H9 (cell line): ENCODE data around the gene ADAM22. TPM values are rescaled to one million over a fixed set of nuclear protein-coding genes. Genes with fewer than 3 reads are reported as not detected.
A peak's percentile ranks its signal among the peaks of the same experiment; 100 is the strongest.

Source experiments
- DNase-seq: peaks from one replicate; pipeline ENCODE4 v3.0.0-alpha.2; 2017
- H2AFZ ChIP-seq: one replicate; pipeline ENCODE4 v1.6.1; 2013; ENCODE audit warnings: mild to moderate bottlenecking, low read length, control low read depth, moderate library complexity
- H2AK5ac ChIP-seq: 2 replicates; pipeline ENCODE4 v1.6.1; 2013; ENCODE audit warnings: low read length, control low read depth, mixed read lengths; ENCODE audit not compliant: insufficient read length
- H2BK120ac ChIP-seq: one replicate; pipeline ENCODE4 v1.6.1; 2013; ENCODE audit warnings: low read depth, mild to moderate bottlenecking, low read length, control low read depth, inconsistent platforms; ENCODE audit not compliant: poor library complexity, severe bottlenecking
- H2BK12ac ChIP-seq: 2 replicates; pipeline ENCODE4 v1.6.1; 2013; ENCODE audit warnings: low read length, control low read depth, mixed read lengths, low read depth; ENCODE audit not compliant: insufficient read length
- H2BK15ac ChIP-seq: 2 replicates; pipeline ENCODE4 v1.6.1; 2013; ENCODE audit warnings: low read depth, low read length, control low read depth
- H2BK20ac ChIP-seq: one replicate; pipeline ENCODE4 v1.6.1; 2013; ENCODE audit warnings: low read depth, mild to moderate bottlenecking, low read length, control low read depth, inconsistent platforms; ENCODE audit not compliant: poor library complexity, severe bottlenecking
- H2BK5ac ChIP-seq: 2 replicates; pipeline ENCODE4 v1.6.1; 2013; ENCODE audit warnings: low read length, control low read depth, mixed read lengths; ENCODE audit not compliant: insufficient read length
- H3K14ac ChIP-seq: 2 replicates; pipeline ENCODE4 v1.6.1; 2013; ENCODE audit warnings: low read length, control low read depth; ENCODE audit not compliant: insufficient read depth
- H3K18ac ChIP-seq: 2 replicates; pipeline ENCODE4 v1.6.1; 2013; ENCODE audit warnings: low read depth, mild to moderate bottlenecking, mixed read lengths, low read length, control low read depth; ENCODE audit not compliant: insufficient read length
- H3K23ac ChIP-seq: 2 replicates; pipeline ENCODE4 v1.6.1; 2013; ENCODE audit warnings: low read length, control low read depth, mixed read lengths, low read depth; ENCODE audit not compliant: insufficient read length
- H3K23me2 ChIP-seq: 2 replicates; pipeline ENCODE4 v1.6.1; 2013; ENCODE audit warnings: low read depth, mild to moderate bottlenecking, mixed read lengths, low read length, control low read depth; ENCODE audit not compliant: insufficient read length, poor library complexity, severe bottlenecking
- H3K27ac ChIP-seq: 2 replicates; pipeline ENCODE4 v1.5.1; 2013; ENCODE audit warnings: low read length, control low read depth, mixed read lengths, low read depth; ENCODE audit not compliant: insufficient read length
- H3K27me3 ChIP-seq: 2 replicates; pipeline ENCODE4 v1.6.1; 2013; ENCODE audit warnings: low read length, control low read depth, inconsistent platforms; ENCODE audit not compliant: insufficient read depth
- H3K4ac ChIP-seq: 2 replicates; pipeline ENCODE4 v1.6.1; 2013; ENCODE audit warnings: low read depth, mild to moderate bottlenecking, control low read depth, inconsistent platforms, low read length, moderate library complexity
- H3K4me1 ChIP-seq: 2 replicates; pipeline ENCODE4 v1.6.1; 2013; ENCODE audit warnings: low read length, control low read depth, inconsistent platforms; ENCODE audit not compliant: insufficient read depth
- H3K4me2 ChIP-seq: 2 replicates; pipeline ENCODE4 v1.6.1; 2013; ENCODE audit warnings: low read length, control low read depth, mixed read lengths; ENCODE audit not compliant: insufficient read length, insufficient read depth
- H3K56ac ChIP-seq: 2 replicates; pipeline ENCODE4 v1.6.1; 2013; ENCODE audit warnings: low read depth, mild to moderate bottlenecking, mixed read lengths, low read length, control low read depth; ENCODE audit not compliant: insufficient read length
- H3K79me1 ChIP-seq: 2 replicates; pipeline ENCODE4 v1.6.1; 2013; ENCODE audit warnings: low read depth, mild to moderate bottlenecking, moderate library complexity, low read length, control low read depth, inconsistent platforms; ENCODE audit not compliant: insufficient read depth, poor library complexity, severe bottlenecking
- H3K79me2 ChIP-seq: 2 replicates; pipeline ENCODE4 v1.6.1; 2013; ENCODE audit warnings: low read length, control low read depth, inconsistent platforms; ENCODE audit not compliant: insufficient read depth
- H3K9ac ChIP-seq: 2 replicates; pipeline ENCODE4 v1.6.1; 2013; ENCODE audit warnings: low read length, control low read depth, mixed read lengths; ENCODE audit not compliant: insufficient read length; ENCODE audit errors: extremely low read depth
- H3K9me3 ChIP-seq: one replicate; pipeline ENCODE4 v1.6.1; 2013; ENCODE audit warnings: low read depth, low read length, inconsistent platforms; ENCODE audit not compliant: control insufficient read depth
- H3T11ph ChIP-seq: one replicate; pipeline ENCODE4 v1.6.1; 2013; ENCODE audit warnings: mild to moderate bottlenecking, low read length, control low read depth, inconsistent platforms
- H4K20me1 ChIP-seq: one replicate; pipeline ENCODE4 v1.6.1; 2013; ENCODE audit not compliant: control insufficient read depth, insufficient read length, insufficient read depth
- H4K5ac ChIP-seq: 2 replicates; pipeline ENCODE4 v1.6.1; 2013; ENCODE audit warnings: low read depth, mild to moderate bottlenecking, mixed read lengths, low read length, control low read depth; ENCODE audit not compliant: insufficient read length
- H4K8ac ChIP-seq: replicated peaks from 2 replicates; pipeline ENCODE4 v1.6.1; 2013; ENCODE audit warnings: low read length, control low read depth, mixed read lengths, low read depth; ENCODE audit not compliant: insufficient read length
- H4K91ac ChIP-seq: 2 replicates; pipeline ENCODE4 v1.6.1; 2013; ENCODE audit warnings: low read depth, mild to moderate bottlenecking, moderate library complexity, mixed read lengths, low read length, control low read depth; ENCODE audit not compliant: insufficient read length
- H3K27ac Mint-ChIP-seq, 3 experiments: 2 replicates in 2 of 3; 3 replicates in 1 of 3; pipeline ENCODE4 v1.8.0; 2020 to 2021; ENCODE audit warnings: mixed read lengths in 3 of 3, mild to moderate bottlenecking in 1 of 3, moderate library complexity in 1 of 3
- H3K27me3 Mint-ChIP-seq: 2 replicates; pipeline ENCODE4 v1.8.0; 2021; ENCODE audit warnings: low read depth, mild to moderate bottlenecking, moderate library complexity, mixed read lengths
- H3K36me3 Mint-ChIP-seq, 3 experiments: 2 replicates in 2 of 3; 3 replicates in 1 of 3; pipeline ENCODE4 v1.8.0; 2020 to 2021; ENCODE audit warnings: low read depth in 3 of 3, mixed read lengths in 3 of 3; ENCODE audit not compliant: insufficient read depth in 1 of 3
- H3K4me1 Mint-ChIP-seq, 2 experiments: 2 replicates each; pipeline ENCODE4 v1.8.0; 2020; ENCODE audit warnings: mixed read lengths in 2 of 2
- H3K4me3 Mint-ChIP-seq, 2 experiments: 2 replicates in 1 of 2; 3 replicates in 1 of 2; pipeline ENCODE4 v1.8.0; 2020 to 2021; ENCODE audit warnings: mild to moderate bottlenecking in 2 of 2, mixed read lengths in 2 of 2, moderate library complexity in 1 of 2
- H3K9me3 Mint-ChIP-seq, 2 experiments: 2 replicates in 1 of 2; 3 replicates in 1 of 2; pipeline ENCODE4 v1.8.0; 2020; ENCODE audit warnings: mild to moderate bottlenecking in 2 of 2, mixed read lengths in 2 of 2, moderate library complexity in 1 of 2
- CTCF ChIP-seq: fragments of 200-600 bp; sonication (generic); conservative IDR thresholded peaks from 3 replicates; pipeline ENCODE4 v1.8.0; 2021; ENCODE audit warnings: antibody characterized with exemption, mild to moderate bottlenecking
- WGBS: extraction: QIAGEN DNeasy Blood & Tissue Kit; methylation state at CpG from one replicate; pipeline ENCODE4 v1.1.7; 2013; ENCODE audit warnings: missing lambda C conversion rate, low lambda C conversion rate, mixed read lengths; ENCODE audit not compliant: insufficient read length; ENCODE audit errors: extremely low coverage; 5-methylcytosine and 5-hydroxymethylcytosine counted together
- total RNA-seq: library from RNA; stranded (reverse); gene quantifications from 2 replicates; pipeline ENCODE4 v1.2.1, GENCODE V29; 2021

ADAM22 gene
- total RNA-seq, 1 experiment from 2014 or later: 8.7 TPM

- no CpG with 5 or more reads among the region's 1 CpG for WGBS
- peaks cover 30 to 61% (median 51%) of the 10 kb centered on the region in 3 experiments; a peak in 6 of 7 replicates for H3K36me3 Mint-ChIP-seq
- no peak overlapping the region for H2BK20ac ChIP-seq
- H2BK15ac ChIP-seq: no peak overlapping the region
- H4K20me1 ChIP-seq: no peaks in the 10 kb centered on the region
- TF ChIP-seq CTCF: no peak
- H2AK5ac ChIP-seq: no peak overlapping the region
- no peak overlapping the region for H3K14ac ChIP-seq
- no peak overlapping the region for H3K9ac ChIP-seq
- no peak overlapping the region for H3T11ph ChIP-seq
- H3K9me3 ChIP-seq: no peaks in the 10 kb centered on the region
- H3K23me2 ChIP-seq: no peaks in the 10 kb centered on the region
- peaks cover 26 to 32% of the 10 kb centered on the region in 2 experiments for H3K4me1 Mint-ChIP-seq
- H3K4me3 Mint-ChIP-seq: no peak overlapping the region
- H3K79me1 ChIP-seq: no peaks in the 10 kb centered on the region
- H2BK120ac ChIP-seq: no peak overlapping the region
- H3K4ac ChIP-seq: no peak overlapping the region
- no peak overlapping the region for H4K91ac ChIP-seq
- H3K27ac ChIP-seq: no peak overlapping the region
- no peak overlapping the region for H3K4me2 ChIP-seq
- H3K9me3 Mint-ChIP-seq: no peaks in the 10 kb centered on the region
- peaks cover 4% of the 10 kb centered on the region for H3K4me1 ChIP-seq
- no peak overlapping the region for H3K23ac ChIP-seq
- DNase-seq: no peak
- no peak overlapping the region for H2AFZ ChIP-seq
- no peaks in the 10 kb centered on the region for H3K27me3 ChIP-seq
- H4K8ac ChIP-seq: no peak overlapping the region
- H3K18ac ChIP-seq: no peak overlapping the region
- no peak overlapping the region for H2BK5ac ChIP-seq
- H3K27ac Mint-ChIP-seq: peak overlapping the region in 1 of 3 experiments; percentile 14; a peak in 1 of 7 replicates
- H3K79me2 ChIP-seq: no peaks in the 10 kb centered on the region
- H3K27me3 Mint-ChIP-seq: no peaks in the 10 kb centered on the region
- no peak overlapping the region for H2BK12ac ChIP-seq
- no peak overlapping the region for H3K56ac ChIP-seq
- H4K5ac ChIP-seq: no peak overlapping the region
These were observed 278.9 kb downstream of the ADAM22 start for GRCh38 chr7:88212918-88213317.
